ENCODE data around the gene SERPINC1. TPM values are rescaled to one million over a fixed set of nuclear protein-coding genes. Genes with fewer than 3 reads are reported as not detected.
"Not testable (repeated sequence)": the region's sequence is repeated elsewhere in the genome, so short reads cannot be mapped to it uniquely, and the experiment has no call there.

SERPINC1 gene
- 1,000 to 10,000 TPM; 1,325 to 2,875 (median 2,199) TPM for total RNA-seq
- long read RNA-seq, transcript SERPINC1-201 (7 exons, 1,594 nt): major isoform, 1,240 of 1,834 reads
- long read RNA-seq, partial matches to known transcripts: 512 of 1,834 reads
- long read RNA-seq, other reads (novel, unspliced or antisense): 82 of 1,834 reads

- ATAC-seq: peak; percentile 81 to 89 (median 83)
- Histone ChIP-seq H3K9me3 (no peaks in the 10 kb centered on the region), H3K27me3 (no peaks in the 10 kb centered on the region), H3K27ac (peak within 1 kb of the TSS; percentile 73 to 94 (median 89)), H3K36me3 (peaks cover 0 to 25% (median 5%) of the 10 kb centered on the region in 4 donors), H3K4me1 (peaks cover 0 to 44% (median 6%) of the 10 kb centered on the region in 4 donors), H3K4me3 (peak within 1 kb of the TSS; percentile 63 to 88 (median 84))
- DNase-seq: peak; percentile 60 to 89 (median 77)
- WGBS (ENCODE audit: insufficient coverage, low coverage, low lambda C conversion rate, missing lambda C conversion rate): 16% methylated on average over 3 of the region's 3 CpGs
- peak; percentile 51 for TF ChIP-seq POLR2A (IDR thresholded peaks at IDR 0.05)
- TF ChIP-seq CTCF (IDR thresholded peaks at IDR 0.05): no peak
- intact Hi-C loops (cut with DNase I): no loop called here
Measured at GRCh38 chr1:173917149-173917548, at the start of gene SERPINC1. SERPINC1 (minus strand) TSS chr1:173917327; CDS start chr1:173917259, 68 bp downstream.

- 89% methylated on average over 3 of the region's 5 CpGs for WGBS (ENCODE audit: insufficient coverage, low coverage, low lambda C conversion rate, missing lambda C conversion rate)
- intact Hi-C loops (cut with DNase I); ATAC-seq; H3K4me1 ChIP-seq; DNase-seq; H3K9me3 ChIP-seq; H3K4me3 ChIP-seq; H3K27ac ChIP-seq; H3K27me3 ChIP-seq: not testable (repeated sequence)
- peaks cover 8 to 86% (median 34%) of the 10 kb centered on the region in 4 donors for H3K36me3 ChIP-seq
Measured at GRCh38 chr1:173965896-173966295, 48.8 kb upstream of the SERPINC1 start.

DNA sequence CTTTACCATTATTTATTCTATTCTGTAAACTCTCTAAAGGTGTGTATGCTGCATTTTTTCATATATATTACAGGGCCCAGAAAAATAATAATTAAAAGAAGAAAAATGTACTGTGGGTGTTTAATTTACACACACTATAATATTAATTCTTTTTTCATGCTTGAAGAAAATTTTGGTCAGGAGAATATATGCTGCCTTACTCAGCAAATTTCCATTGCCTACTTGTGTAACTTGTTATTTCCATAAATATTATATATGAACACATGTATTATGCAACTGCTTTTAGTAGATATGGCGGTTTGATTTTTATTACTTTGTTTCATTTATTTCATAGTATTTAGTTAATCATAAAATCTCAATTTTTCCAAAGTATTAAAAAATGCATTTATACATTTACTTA is 46.4 kb upstream of the SERPINC1 start:
- H3K9me3 ChIP-seq: no peaks in the 10 kb centered on the region
- H3K27ac ChIP-seq: no peak overlapping the region
- H3K36me3 ChIP-seq: peaks cover 8 to 87% (median 36%) of the 10 kb centered on the region in 4 donors
- no peak for DNase-seq
- no peak for ATAC-seq
- no peaks in the 10 kb centered on the region for H3K4me1 ChIP-seq
- TF ChIP-seq POLR2A (IDR thresholded peaks at IDR 0.05): no peak
- no peak for TF ChIP-seq CTCF (IDR thresholded peaks at IDR 0.05)
- WGBS (ENCODE audit: insufficient coverage, low coverage, low lambda C conversion rate, missing lambda C conversion rate): 100% methylated on average over 1 of the region's 1 CpG
- intact Hi-C loops (cut with DNase I): no loop called here
- no peak overlapping the region for H3K4me3 ChIP-seq
- no peaks in the 10 kb centered on the region for H3K27me3 ChIP-seq

DNA sequence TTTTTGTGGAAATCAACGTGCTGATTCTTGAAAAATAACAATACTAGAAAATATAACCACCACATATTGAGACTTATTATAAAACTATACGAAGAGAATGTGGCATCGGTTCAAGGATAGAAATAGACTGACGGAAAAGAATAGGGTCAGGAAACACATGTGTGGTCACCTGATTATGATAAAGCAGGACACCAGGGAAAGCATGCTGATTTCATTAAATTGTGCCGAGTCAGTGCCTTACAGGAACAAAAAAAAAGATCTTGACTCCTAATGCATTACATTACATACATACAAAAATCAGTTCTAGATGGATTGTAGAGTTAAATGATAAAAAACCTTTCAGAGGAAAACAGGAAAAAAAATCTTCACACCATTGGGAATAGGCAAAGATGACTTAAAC is 43.5 kb upstream of the SERPINC1 start:
- intact Hi-C loops (cut with DNase I): no loop called here
- WGBS (ENCODE audit: insufficient coverage, low coverage, low lambda C conversion rate, missing lambda C conversion rate): 63% methylated on average over 5 of the region's 5 CpGs

More for the DNA sequence above, 43.5 kb upstream of the SERPINC1 start:
- no peaks in the 10 kb centered on the region for H3K4me1 ChIP-seq
- no peak for TF ChIP-seq POLR2A (IDR thresholded peaks at IDR 0.05)
- TF ChIP-seq CTCF (IDR thresholded peaks at IDR 0.05): no peak
- ATAC-seq (peak in 2 of 4 donors; percentile 22 to 28), DNase-seq (no peak)
- H3K36me3 ChIP-seq: peaks cover 8 to 90% (median 35%) of the 10 kb centered on the region in 4 donors
- no peaks in the 10 kb centered on the region for H3K9me3 ChIP-seq
- no peak overlapping the region for H3K4me3 ChIP-seq
- no peaks in the 10 kb centered on the region for H3K27me3 ChIP-seq
- no peak overlapping the region for H3K27ac ChIP-seq
